K562 (cell line): ENCODE data around the gene EP300. TPM values are rescaled to one million over a fixed set of nuclear protein-coding genes. Genes with fewer than 3 reads are reported as not detected.

Experiments used
- ATAC-seq: fragments of 200-7000 bp; cut with Tn5 transposase; 3 replicates; pipeline ENCODE4 v1.9.1; 2020; ENCODE audit warnings: moderate library complexity
- BruUV-seq: library from RNA; stranded (reverse); fragments of 400-500 nt; replicated peaks from 2 replicates; lab custom pipeline; 2021; lab: Mats Ljungman, UMichigan
- CTCF ChIA-PET: fragments of 300-600 bp; formaldehyde crosslinking; extraction: SDS; loops from one replicate; lab custom pipeline; 2021; ENCODE audit warnings: low intra/inter-chr PET ratio; lab: Yijun Ruan, JAX
- POLR2A ChIA-PET: fragments of 300-600, 350-650 bp; sonication (Branson Sonifier 250); formaldehyde crosslinking; extraction: SDS; loops from one replicate; lab custom pipeline; 2021; ENCODE audit warnings: antibody characterized with exemption, inconsistent platforms; lab: Yijun Ruan, JAX
- DNase-seq, 4 experiments: peaks; one replicate each; pipeline versions ENCODE4 v3.0.0 to v3.0.0-alpha.2; 2011 to 2018; ENCODE audit warnings: low spot score in 3 of 4, mixed read lengths in 3 of 4; ENCODE audit errors: extremely low read depth in 1 of 4
- FAIRE-seq: peaks from 2 replicates; lab custom pipeline; 2011; peaks lifted over from hg19 to GRCh38; lab: Jason Lieb, UNC
- H2AFZ ChIP-seq: 2 replicates; pipeline ENCODE4 v1.6.0; 2011; ENCODE audit warnings: low read depth, low read length, control low read depth, inconsistent platforms
- H3K27ac ChIP-seq: fragments of 200-600 bp; 3 replicates; pipeline ENCODE4 v1.8.0; 2011; ENCODE audit warnings: low read depth, mild to moderate bottlenecking, control low read depth, inconsistent platforms, low read length, moderate library complexity, mixed read lengths; ENCODE audit errors: extremely low read depth
- H3K27me3 ChIP-seq, 2 experiments: fragments of 300-600 bp in 1 of 2; 2 replicates in 1 of 2; 3 replicates in 1 of 2; pipeline versions ENCODE4 v1.6.0 to v1.8.0; 2011; ENCODE audit warnings: inconsistent platforms in 2 of 2, low read length in 2 of 2, mild to moderate bottlenecking in 1 of 2, mixed read lengths in 1 of 2, moderate library complexity in 1 of 2; ENCODE audit not compliant: control insufficient read depth in 2 of 2, insufficient read depth in 2 of 2
- H3K36me3 ChIP-seq: fragments of 300-600 bp; 3 replicates; pipeline ENCODE4 v1.8.0; 2011; ENCODE audit warnings: mild to moderate bottlenecking, low read length, inconsistent platforms; ENCODE audit not compliant: control insufficient read depth, insufficient read depth
- H3K4me1 ChIP-seq, 2 experiments: fragments of 200-600 bp in 1 of 2; replicated peaks in 1 of 2; 2 replicates in 1 of 2; 3 replicates in 1 of 2; pipeline versions ENCODE4 v1.5.1 to v1.8.0; 2011; ENCODE audit warnings: inconsistent platforms in 2 of 2, low read length in 2 of 2, mild to moderate bottlenecking in 1 of 2, mixed read lengths in 1 of 2, moderate library complexity in 1 of 2; ENCODE audit not compliant: control insufficient read depth in 2 of 2, insufficient read depth in 2 of 2
- H3K4me2 ChIP-seq: 2 replicates; pipeline ENCODE4 v1.6.1; 2011; ENCODE audit warnings: low read length, control low read depth, inconsistent platforms, mixed read lengths; ENCODE audit not compliant: insufficient read depth
- H3K4me3 ChIP-seq: fragments of 200-600 bp; sonication (generic), shearing (Covaris generic); 2 replicates; pipeline ENCODE4 v1.5.1; 2016; ENCODE audit warnings: control low read depth, inconsistent platforms
- H3K79me2 ChIP-seq: fragments of 200-600 bp; 3 replicates; pipeline ENCODE4 v1.8.0; 2011; ENCODE audit warnings: low read length, inconsistent platforms; ENCODE audit not compliant: control insufficient read depth, insufficient read depth
- H3K9ac ChIP-seq, 2 experiments: 2 replicates each; pipeline versions ENCODE4 v1.6.0 to v1.6.1; 2011; ENCODE audit warnings: low read depth in 2 of 2, low read length in 2 of 2, control low read depth in 1 of 2, inconsistent platforms in 1 of 2, mild to moderate bottlenecking in 1 of 2, mixed read lengths in 1 of 2; ENCODE audit not compliant: insufficient read depth in 1 of 2
- H3K9me1 ChIP-seq: one replicate; pipeline ENCODE4 v1.6.0; 2011; ENCODE audit warnings: inconsistent platforms, mild to moderate bottlenecking, low read length, moderate library complexity; ENCODE audit not compliant: control insufficient read depth, insufficient read depth
- H3K9me3 ChIP-seq: replicated peaks from 2 replicates; pipeline ENCODE4 v1.5.1; 2011; ENCODE audit warnings: low read depth, low read length, inconsistent platforms; ENCODE audit not compliant: control insufficient read depth, insufficient read depth
- H4K20me1 ChIP-seq: replicated peaks from 2 replicates; pipeline ENCODE4 v1.6.1; 2011; ENCODE audit warnings: low read length, inconsistent platforms, mixed read lengths; ENCODE audit not compliant: control insufficient read depth, insufficient read depth
- GATAD2B ChIP-seq: fragments of 450-650 bp; IDR thresholded peaks from 2 replicates; pipeline ENCODE4 v1.6.1; 2017; ENCODE audit warnings: mild to moderate bottlenecking, borderline replicate concordance
- HMG20B ChIP-seq: fragments of 250-450 bp; sonication (Bioruptor Pico); IDR thresholded peaks from 2 replicates; pipeline ENCODE4 v1.5.0; 2021; ENCODE audit warnings: mild to moderate bottlenecking
- MBD1 ChIP-seq: fragments of 250-450 bp; sonication (Bioruptor Pico); IDR thresholded peaks from 2 replicates; pipeline ENCODE4 v1.8.0; 2022; ENCODE audit warnings: inconsistent platforms
- MBD2 ChIP-seq: sonication (generic); IDR thresholded peaks from 2 replicates; pipeline ENCODE4 v1.6.1; 2016; ENCODE audit warnings: low read depth, borderline replicate concordance
- NR2F6 ChIP-seq: fragments of 450-650 bp; formaldehyde crosslinking; IDR thresholded peaks from 2 replicates; pipeline ENCODE4 v1.4.0; 2020; ENCODE audit warnings: mild to moderate bottlenecking
- SIX5 ChIP-seq, 2 experiments: IDR thresholded peaks; 2 replicates each; pipeline ENCODE4 v1.6.1; 2011; ENCODE audit warnings: low read length in 2 of 2, borderline replicate concordance in 1 of 2, low read depth in 1 of 2, mild to moderate bottlenecking in 1 of 2, moderate library complexity in 1 of 2; ENCODE audit not compliant: insufficient read depth in 1 of 2
- SMAD1 ChIP-seq: fragments of 150-350 bp; IDR thresholded peaks from 2 replicates; pipeline ENCODE4 v1.6.1; 2014; ENCODE audit warnings: low read length, low read depth; ENCODE audit not compliant: partially characterized antibody
- TCF15 ChIP-seq: fragments of 250-450 bp; sonication (Bioruptor Pico); IDR thresholded peaks from 2 replicates; pipeline ENCODE4 v1.8.0; 2022; ENCODE audit warnings: moderate library complexity, mild to moderate bottlenecking, inconsistent platforms
- TEAD4 ChIP-seq, 2 experiments: sonication (generic) in 1 of 2; formaldehyde crosslinking in 1 of 2; IDR thresholded peaks; 2 replicates each; pipeline versions ENCODE4 v1.6.1 to v1.8.0; 2012 to 2022; ENCODE audit warnings: borderline replicate concordance in 1 of 2, inconsistent platforms in 1 of 2, low read length in 1 of 2, mild to moderate bottlenecking in 1 of 2, missing genetic modification reagents in 1 of 2
- ZBTB12 ChIP-seq: fragments of 250-450 bp; sonication (Bioruptor Pico); IDR thresholded peaks from 2 replicates; pipeline ENCODE4 v1.4.0; 2020
- ZBTB2 ChIP-seq: fragments of 450-650 bp; IDR thresholded peaks from 2 replicates; pipeline ENCODE4 v1.6.1; 2016; ENCODE audit warnings: antibody characterized with exemption
- ZNF121 ChIP-seq: sonication (generic); formaldehyde crosslinking; conservative IDR thresholded peaks from 2 replicates; pipeline ENCODE4 v1.8.0; 2022; ENCODE audit warnings: missing genetic modification reagents
- ZNF140 ChIP-seq: fragments of 250-450 bp; sonication (Bioruptor Pico); IDR thresholded peaks from 2 replicates; pipeline ENCODE4 v1.8.0; 2021; ENCODE audit warnings: moderate library complexity, mild to moderate bottlenecking, inconsistent platforms
- ZNF143 ChIP-seq: sonication (generic); formaldehyde crosslinking; IDR thresholded peaks from 2 replicates; pipeline ENCODE4 v1.9.0; 2022; ENCODE audit warnings: mild to moderate bottlenecking, missing genetic modification reagents
- ZNF561 ChIP-seq: fragments of 450-650 bp; formaldehyde crosslinking; conservative IDR thresholded peaks from 2 replicates; pipeline ENCODE4 v1.4.0; 2020; ENCODE audit warnings: mild to moderate bottlenecking, moderate library complexity
- WGBS: fragments of 100-300 bp; shearing (Covaris generic); methylation state at CpG from one replicate; pipeline ENCODE4 v1.1.6; 2016; ENCODE audit warnings: low coverage, mixed read lengths; ENCODE audit not compliant: insufficient coverage; ENCODE audit errors: missing lambda C conversion rate; 5-methylcytosine and 5-hydroxymethylcytosine counted together
- in situ Hi-C: fragments of 300-500 bp; cut with MboI; formaldehyde crosslinking; loops from 4 replicates; pipeline ENCODE4 v1.15.0; 2018; ENCODE audit warnings: inconsistent platforms, mixed read lengths
- intact Hi-C: fragments of 100-400 bp; cut with micrococcal nuclease; formaldehyde crosslinking; loops from 2 replicates; pipeline ENCODE4 v1.14.2; 2022
- polyA plus RNA-seq, 8 experiments: library from polyadenylated mRNA; depleted of rRNA in 4 of 8; stranded (reverse) in 5 of 8; unstranded in 3 of 8; fragments of >200 nt; fragmentation: Nextera tagmentation in 2 of 8; fragmentation: Illumina TruSeq in 1 of 8; extraction: Ambion mirVana in 2 of 8; extraction: Trizol in 1 of 8; gene quantifications; 2 replicates each; pipeline versions ENCODE4 v1.2.1 to v1.2.3, GENCODE V29; 2011 to 2014; ENCODE audit warnings: inconsistent platforms in 1 of 8, missing spikeins in 1 of 8
- total RNA-seq, 7 experiments: library from RNA; depleted of rRNA in 6 of 7; stranded (reverse); fragments of >200 nt in 6 of 7; fragmentation: Illumina TruSeq in 2 of 7; extraction: Trizol in 2 of 7; gene quantifications; 2 replicates each; pipeline versions ENCODE4 v1.2.1 to v1.2.3, GENCODE V29; 2011 to 2021; ENCODE audit warnings: low replicate concordance in 1 of 7

Gene EP300
- total and polyA plus RNA-seq, 9 of the 15 experiments (the other 6 are each of a cell fraction or from before 2014, with no cell fraction given): 2.2 to 28.6 (median 10.9) TPM

GRCh38 chr22:41171996-41172395 lies 79.6 kb downstream of the EP300 start (continued):
- TF ChIP-seq ZBTB2 (no peak), GATAD2B (no peak), MBD2 (no peak), SMAD1 (no peak), HMG20B (CRISPR knock-in tag) (no peak), ZNF561 (CRISPR knock-in tag) (no peak), TCF15 (CRISPR knock-in tag) (no peak)

GRCh38 chr22:41175546-41175945 lies 83.2 kb downstream of the EP300 start:
- in situ Hi-C loops: no loop called here
- CTCF ChIA-PET: no interaction called here
- TF ChIP-seq ZNF140 (CRISPR knock-in tag): no peak
- no peak for TF ChIP-seq NR2F6 (CRISPR knock-in tag)
- TF ChIP-seq ZNF121: no peak
- no peak for TF ChIP-seq ZBTB12 (CRISPR knock-in tag)
- no peak for TF ChIP-seq MBD1 (CRISPR knock-in tag)
- TF ChIP-seq SIX5 (IDR thresholded peaks at IDR 0.05; ENCODE audit: borderline replicate concordance in 1 of 2, insufficient read depth in 1 of 2, low read depth in 1 of 2, low read length in 2 of 2): no peak
- no peak for TF ChIP-seq TEAD4 (IDR thresholded peaks at IDR 0.05; ENCODE audit: low read length)
- TF ChIP-seq TEAD4 (CRISPR knock-in tag; IDR thresholded peaks at IDR 0.05; ENCODE audit: borderline replicate concordance): no peak
- TF ChIP-seq ZNF143 (CRISPR knock-in tag): no peak
- no TSS peak for BruUV-seq
- ATAC-seq (no peak), FAIRE-seq (no peak), DNase-seq (no peak)
- POLR2A ChIA-PET: no interaction called here
- H3K79me2 ChIP-seq: no peaks in the 10 kb centered on the region; the same call in 2 of the 3 replicates
- H3K4me1 ChIP-seq: no peaks in the 10 kb centered on the region; a peak in 1 of 5 replicates
- H4K20me1 ChIP-seq: peaks cover 5% of the 10 kb centered on the region; the same call in 1 of the 2 replicates
- 95% methylated on average over 2 of the region's 2 CpGs for WGBS
- H3K4me2 ChIP-seq: no peak overlapping the region
- H3K9me1 ChIP-seq: no peaks in the 10 kb centered on the region
- no peaks in the 10 kb centered on the region for H3K27me3 ChIP-seq
- no peak overlapping the region for H2AFZ ChIP-seq
- intact Hi-C loops: no loop called here
- no peak overlapping the region for H3K4me3 ChIP-seq
- no peak overlapping the region for H3K9ac ChIP-seq
- no peaks in the 10 kb centered on the region for H3K9me3 ChIP-seq
- H3K36me3 ChIP-seq: peaks cover 83% of the 10 kb centered on the region
- H3K27ac ChIP-seq: no peak overlapping the region
